ENCODE measurements around the gene GNAQ. TPM values are rescaled to one million over a fixed set of nuclear protein-coding genes. Genes with fewer than 3 reads are reported as not detected.
"Not testable (repeated sequence)": the region's sequence is repeated elsewhere in the genome, so short reads cannot be mapped to it uniquely, and the experiment has no call there.

GNAQ gene
- polyA plus RNA-seq, 1 donor (not counting 4 experiments of a cell fraction or from before 2014, with no cell fraction given) = 64.3 TPM

DNA sequence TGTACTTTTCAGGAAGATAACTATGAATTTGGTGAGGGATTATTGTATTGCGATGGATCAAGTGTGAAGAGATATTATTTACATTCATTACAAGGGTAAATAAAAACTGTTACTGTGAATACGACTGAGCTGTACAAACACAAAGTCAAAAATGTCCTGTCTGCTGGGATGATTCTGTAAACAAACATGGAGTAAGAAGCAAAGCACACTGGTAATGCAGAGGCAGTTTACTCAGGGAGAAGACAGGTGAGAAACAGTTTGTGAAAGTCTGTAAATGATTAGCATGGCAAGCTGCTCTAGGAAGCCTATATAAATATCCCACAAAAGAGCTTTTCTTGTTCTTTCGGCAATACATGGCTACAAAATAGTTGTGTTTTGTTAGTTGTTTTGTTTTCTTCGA, 268.0 kb downstream of the GNAQ start:
- peaks cover 0 to 3% of the 10 kb centered on the region in 2 experiments for H3K36me3 ChIP-seq (ENCODE audit: control insufficient read depth in 2 of 2, extremely low read depth in 1 of 2, insufficient read depth in 2 of 2, low read length in 2 of 2)
- no peak overlapping the region for H3K27ac ChIP-seq (ENCODE audit: control insufficient read depth, insufficient read depth, low read length)
- no peak overlapping the region for H3K4me3 ChIP-seq (ENCODE audit: control insufficient read depth in 2 of 3, extremely low read depth in 1 of 3, insufficient read depth in 2 of 3, low read depth in 1 of 3, low read length in 3 of 3)
- H3K4me1 ChIP-seq (ENCODE audit: control insufficient read depth, extremely low read depth, insufficient read depth, low read length) = no peaks in the 10 kb centered on the region
- TF ChIP-seq, protein P1, sequence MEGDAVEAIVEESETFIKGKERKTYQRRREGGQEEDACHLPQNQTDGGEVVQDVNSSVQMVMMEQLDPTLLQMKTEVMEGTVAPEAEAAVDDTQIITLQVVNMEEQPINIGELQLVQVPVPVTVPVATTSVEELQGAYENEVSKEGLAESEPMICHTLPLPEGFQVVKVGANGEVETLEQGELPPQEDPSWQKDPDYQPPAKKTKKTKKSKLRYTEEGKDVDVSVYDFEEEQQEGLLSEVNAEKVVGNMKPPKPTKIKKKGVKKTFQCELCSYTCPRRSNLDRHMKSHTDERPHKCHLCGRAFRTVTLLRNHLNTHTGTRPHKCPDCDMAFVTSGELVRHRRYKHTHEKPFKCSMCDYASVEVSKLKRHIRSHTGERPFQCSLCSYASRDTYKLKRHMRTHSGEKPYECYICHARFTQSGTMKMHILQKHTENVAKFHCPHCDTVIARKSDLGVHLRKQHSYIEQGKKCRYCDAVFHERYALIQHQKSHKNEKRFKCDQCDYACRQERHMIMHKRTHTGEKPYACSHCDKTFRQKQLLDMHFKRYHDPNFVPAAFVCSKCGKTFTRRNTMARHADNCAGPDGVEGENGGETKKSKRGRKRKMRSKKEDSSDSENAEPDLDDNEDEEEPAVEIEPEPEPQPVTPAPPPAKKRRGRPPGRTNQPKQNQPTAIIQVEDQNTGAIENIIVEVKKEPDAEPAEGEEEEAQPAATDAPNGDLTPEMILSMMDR (optimal IDR thresholded peaks at IDR 0.05 in 1 of 3, IDR thresholded peaks at IDR 0.05 in 1 of 3, conservative IDR thresholded peaks at IDR 0.05 in 1 of 3; ENCODE audit: extremely low read depth in 1 of 3, insufficient read depth in 2 of 3, low read length in 3 of 3) = no peak
- TF ChIP-seq EZH2 (IDR thresholded peaks at IDR 0.05; ENCODE audit: low read length) = no peak
- H2AFZ ChIP-seq (ENCODE audit: control insufficient read depth, low read length) = no peak overlapping the region
- H4K20me1 ChIP-seq (ENCODE audit: control insufficient read depth, extremely low read depth, insufficient read depth, low read length) = no peaks in the 10 kb centered on the region
- H3K27me3 ChIP-seq (ENCODE audit: control insufficient read depth, extremely low read depth, insufficient read depth, low read length) = no peaks in the 10 kb centered on the region
- H3K9me3 ChIP-seq (ENCODE audit: control insufficient read depth, low read depth, low read length) = no peaks in the 10 kb centered on the region
- dilution Hi-C loops (cut with MboI; ENCODE audit: extremely low pct_ligation_motif_present, low sequenced_read_pairs) = no loop called here
- no peak overlapping the region for H3K9ac ChIP-seq (ENCODE audit: control insufficient read depth, extremely low read depth, insufficient read depth, low read length)
- no peak overlapping the region for H3K4me2 ChIP-seq (ENCODE audit: control insufficient read depth, extremely low read depth, insufficient read depth, low read depth, low read length)
- FAIRE-seq (no peak), DNase-seq (ENCODE audit: low read depth, low spot score) (no peak)
- H3K9me1 ChIP-seq (ENCODE audit: control insufficient read depth, extremely low read depth, insufficient read depth, low read length) = no peaks in the 10 kb centered on the region
- H3K79me2 ChIP-seq (ENCODE audit: control insufficient read depth, insufficient read depth, low read length) = no peaks in the 10 kb centered on the region

DNA sequence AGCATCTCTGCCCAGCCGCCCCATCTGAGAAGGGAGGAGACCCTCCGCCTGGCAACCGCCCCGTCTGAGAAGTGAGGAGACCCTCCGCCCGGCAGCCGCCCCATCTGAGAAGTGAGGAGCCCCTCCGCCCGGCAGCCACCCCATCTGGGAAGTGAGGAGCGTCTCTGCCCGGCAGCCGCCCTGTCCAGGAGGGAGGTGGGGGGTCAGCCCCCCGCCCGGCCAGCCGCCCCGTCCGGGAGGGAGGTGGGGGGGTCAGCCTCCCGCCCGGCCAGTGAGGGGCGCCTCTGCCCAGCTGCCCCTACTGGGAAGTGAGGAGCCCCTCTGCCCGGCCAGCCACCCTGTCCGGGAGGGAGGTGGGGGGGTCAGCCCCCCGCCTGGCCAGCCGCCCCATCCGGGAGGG, 270.7 kb downstream of the GNAQ start:
- FAIRE-seq; H4K20me1 ChIP-seq (ENCODE audit: control insufficient read depth, extremely low read depth, insufficient read depth, low read length); H3K27me3 ChIP-seq (ENCODE audit: control insufficient read depth, extremely low read depth, insufficient read depth, low read length); DNase-seq (ENCODE audit: low read depth, low spot score); H3K9me1 ChIP-seq (ENCODE audit: control insufficient read depth, extremely low read depth, insufficient read depth, low read length); H3K9ac ChIP-seq (ENCODE audit: control insufficient read depth, extremely low read depth, insufficient read depth, low read length); H3K4me1 ChIP-seq (ENCODE audit: control insufficient read depth, extremely low read depth, insufficient read depth, low read length); H3K4me2 ChIP-seq (ENCODE audit: control insufficient read depth, extremely low read depth, insufficient read depth, low read depth, low read length); H3K9me3 ChIP-seq (ENCODE audit: control insufficient read depth, low read depth, low read length); dilution Hi-C loops (cut with MboI; ENCODE audit: extremely low pct_ligation_motif_present, low sequenced_read_pairs); H3K36me3 ChIP-seq (ENCODE audit: control insufficient read depth in 2 of 2, extremely low read depth in 1 of 2, insufficient read depth in 2 of 2, low read length in 2 of 2); H3K79me2 ChIP-seq (ENCODE audit: control insufficient read depth, insufficient read depth, low read length); H3K27ac ChIP-seq (ENCODE audit: control insufficient read depth, insufficient read depth, low read length); H2AFZ ChIP-seq (ENCODE audit: control insufficient read depth, low read length); H3K4me3 ChIP-seq (ENCODE audit: control insufficient read depth in 2 of 3, extremely low read depth in 1 of 3, insufficient read depth in 2 of 3, low read depth in 1 of 3, low read length in 3 of 3): not testable (repeated sequence)

DNA sequence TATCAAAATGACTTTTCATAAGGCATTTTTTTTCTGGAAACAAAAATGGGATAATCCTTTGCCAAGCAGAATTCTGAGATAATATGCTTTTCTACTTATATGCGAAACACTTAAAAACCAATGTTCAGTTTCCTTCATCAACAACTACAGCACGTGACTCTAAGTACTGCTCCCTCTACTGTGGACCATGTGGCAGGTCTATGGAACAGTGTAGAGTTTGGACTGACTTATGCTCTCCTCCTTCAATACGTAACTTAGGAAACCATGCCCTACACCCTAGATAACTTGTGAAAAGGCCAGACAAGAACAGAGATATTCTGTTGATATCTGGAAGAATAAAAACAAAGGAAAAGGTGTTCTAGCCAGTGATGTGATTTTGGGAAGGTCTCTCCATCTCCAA, 272.2 kb downstream of the GNAQ start:
- no peak overlapping the region for H3K4me3 ChIP-seq (ENCODE audit: control insufficient read depth in 2 of 3, extremely low read depth in 1 of 3, insufficient read depth in 2 of 3, low read depth in 1 of 3, low read length in 3 of 3)
- dilution Hi-C loops (cut with MboI; ENCODE audit: extremely low pct_ligation_motif_present, low sequenced_read_pairs) = no loop called here
- no peak overlapping the region for H2AFZ ChIP-seq (ENCODE audit: control insufficient read depth, low read length)
- no peaks in the 10 kb centered on the region for H4K20me1 ChIP-seq (ENCODE audit: control insufficient read depth, extremely low read depth, insufficient read depth, low read length)
- no peak overlapping the region for H3K9ac ChIP-seq (ENCODE audit: control insufficient read depth, extremely low read depth, insufficient read depth, low read length)
- H3K4me1 ChIP-seq (ENCODE audit: control insufficient read depth, extremely low read depth, insufficient read depth, low read length) = no peaks in the 10 kb centered on the region
- H3K9me3 ChIP-seq (ENCODE audit: control insufficient read depth, low read depth, low read length) = no peaks in the 10 kb centered on the region
- no peak overlapping the region for H3K4me2 ChIP-seq (ENCODE audit: control insufficient read depth, extremely low read depth, insufficient read depth, low read depth, low read length)
- no peaks in the 10 kb centered on the region for H3K9me1 ChIP-seq (ENCODE audit: control insufficient read depth, extremely low read depth, insufficient read depth, low read length)
- FAIRE-seq (no peak), DNase-seq (ENCODE audit: low read depth, low spot score) (no peak)
- H3K36me3 ChIP-seq (ENCODE audit: control insufficient read depth in 2 of 2, extremely low read depth in 1 of 2, insufficient read depth in 2 of 2, low read length in 2 of 2) = peaks cover 0 to 4% of the 10 kb centered on the region in 2 experiments
- no peaks in the 10 kb centered on the region for H3K27me3 ChIP-seq (ENCODE audit: control insufficient read depth, extremely low read depth, insufficient read depth, low read length)
- no peak for TF ChIP-seq EZH2 (IDR thresholded peaks at IDR 0.05; ENCODE audit: low read length)
- TF ChIP-seq, protein P1 (optimal IDR thresholded peaks at IDR 0.05 in 1 of 3, IDR thresholded peaks at IDR 0.05 in 1 of 3, conservative IDR thresholded peaks at IDR 0.05 in 1 of 3; ENCODE audit: extremely low read depth in 1 of 3, insufficient read depth in 2 of 3, low read length in 3 of 3) = no peak
- no peak overlapping the region for H3K27ac ChIP-seq (ENCODE audit: control insufficient read depth, insufficient read depth, low read length)
- H3K79me2 ChIP-seq (ENCODE audit: control insufficient read depth, insufficient read depth, low read length) = no peaks in the 10 kb centered on the region

Measured in keratinocyte (primary cell).